Gastrocnemius medialis (tissue), 4 donors: Measurements from ENCODE around the gene CRYBG1. TPM values are rescaled to one million over a fixed set of nuclear protein-coding genes. Genes with fewer than 3 reads are reported as not detected.

Experiments used
- ATAC-seq, 2 donors: fragments of 150-250 bp; one replicate each; pipeline ENCODE4 v1.9.1; 2016
- DNase-seq, 2 donors: peaks; one replicate each; pipeline ENCODE4 v3.0.0-alpha.2; 2019
- H3K27ac ChIP-seq, 4 donors: fragments of 200-600 bp; sonication (generic); 1 replicate in 1 of 4; 2 replicates in 3 of 4; pipeline ENCODE4 v1.5.1; 2016 to 2018; ENCODE audit warnings: mild to moderate bottlenecking in 2 of 4, moderate library complexity in 1 of 4
- H3K27me3 ChIP-seq, 3 donors: fragments of 200-600 bp; sonication (generic) in 2 of 3; 1 replicate in 1 of 3; 2 replicates in 2 of 3; pipeline versions ENCODE4 v1.5.1 to v1.6.0; 2016 to 2019; ENCODE audit warnings: mild to moderate bottlenecking in 1 of 3, moderate library complexity in 1 of 3
- H3K36me3 ChIP-seq, 2 donors: fragments of 200-600 bp; sonication (generic) in 1 of 2; one replicate each; pipeline ENCODE4 v1.5.1; 2017 to 2018
- H3K4me1 ChIP-seq, 2 donors: fragments of 200-600 bp; sonication (generic) in 1 of 2; one replicate each; pipeline ENCODE4 v1.5.1; 2016 to 2017; ENCODE audit warnings: mild to moderate bottlenecking in 2 of 2
- H3K4me3 ChIP-seq, 4 donors: fragments of 200-600 bp; sonication (generic) in 3 of 4; 1 replicate in 1 of 4; 2 replicates in 3 of 4; pipeline ENCODE4 v1.5.1; 2016 to 2019; ENCODE audit warnings: mild to moderate bottlenecking in 2 of 4
- H3K9me3 ChIP-seq, 3 donors: fragments of 200-600 bp; sonication (generic) in 2 of 3; 1 replicate in 1 of 3; 2 replicates in 2 of 3; pipeline ENCODE4 v1.5.1; 2016 to 2019
- POLR2A ChIP-seq, 2 donors: fragments of 450-650 bp; IDR thresholded peaks; one replicate each; pipeline ENCODE4 v1.6.1; 2017; ENCODE audit warnings: antibody characterized with exemption in 2 of 2, mild to moderate bottlenecking in 2 of 2, moderate library complexity in 2 of 2
- in situ Hi-C, 4 donors: fragments of 200-750 bp; cut with MboI; loops; one replicate each; pipeline versions ENCODE4 v1.15.0 to v1.8.0; 2017; ENCODE audit warnings: low sequenced_read_pairs in 4 of 4
- intact Hi-C: fragments of 100-400 bp; cut with DNase I; formaldehyde crosslinking; loops from one replicate; pipeline ENCODE4 v1.15.1; 2023; ENCODE audit warnings: low total_unique reads
- total RNA-seq, 4 donors: library from RNA; depleted of rRNA; stranded (reverse); fragments of >200 nt; gene quantifications; one replicate each; pipeline versions ENCODE4 v1.1.0 to v1.2.3, GENCODE V29; 2016
- TF ChIP-seq, protein P1 (sequence below), 5 experiments: fragments of 450-650 bp in 3 of 5; fragments of 200-600 bp in 2 of 5; sonication (generic) in 2 of 5; IDR thresholded peaks in 4 of 5; conservative IDR thresholded peaks in 1 of 5; 1 replicate in 4 of 5; 2 replicates in 1 of 5; pipeline ENCODE4 v1.5.1; 2016 to 2019; ENCODE audit warnings: antibody characterized with exemption in 5 of 5, mild to moderate bottlenecking in 3 of 5, moderate library complexity in 3 of 5

Gene CRYBG1
- total RNA-seq, 4 donors from 2014 or later = 0.98 to 1.5 (median 1.1) TPM

DNA sequence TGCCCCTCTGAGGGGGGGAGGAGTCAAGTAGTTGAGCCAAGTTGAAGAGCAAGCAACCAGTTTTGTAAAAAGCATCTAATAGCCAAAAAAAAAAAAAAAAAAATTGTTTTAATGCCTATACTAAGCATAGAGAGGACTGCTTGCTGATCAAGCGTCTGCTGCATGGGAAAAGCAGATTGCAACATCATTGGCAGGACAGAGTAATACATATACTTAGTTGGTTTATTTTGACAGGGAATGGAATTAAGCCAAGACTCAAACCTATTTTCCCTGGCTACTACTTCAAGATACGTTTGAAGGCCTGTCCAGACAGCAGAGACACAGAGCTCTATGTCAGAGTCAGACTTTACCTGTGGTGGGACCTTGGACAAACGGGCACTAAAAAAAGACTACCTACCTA is 148.3 kb downstream of the CRYBG1 start:
- peaks cover 8 to 21% of the 10 kb centered on the region in 2 donors for H3K4me1 ChIP-seq
- DNase-seq (no peak), ATAC-seq (no peak)
- TF ChIP-seq, protein P1, sequence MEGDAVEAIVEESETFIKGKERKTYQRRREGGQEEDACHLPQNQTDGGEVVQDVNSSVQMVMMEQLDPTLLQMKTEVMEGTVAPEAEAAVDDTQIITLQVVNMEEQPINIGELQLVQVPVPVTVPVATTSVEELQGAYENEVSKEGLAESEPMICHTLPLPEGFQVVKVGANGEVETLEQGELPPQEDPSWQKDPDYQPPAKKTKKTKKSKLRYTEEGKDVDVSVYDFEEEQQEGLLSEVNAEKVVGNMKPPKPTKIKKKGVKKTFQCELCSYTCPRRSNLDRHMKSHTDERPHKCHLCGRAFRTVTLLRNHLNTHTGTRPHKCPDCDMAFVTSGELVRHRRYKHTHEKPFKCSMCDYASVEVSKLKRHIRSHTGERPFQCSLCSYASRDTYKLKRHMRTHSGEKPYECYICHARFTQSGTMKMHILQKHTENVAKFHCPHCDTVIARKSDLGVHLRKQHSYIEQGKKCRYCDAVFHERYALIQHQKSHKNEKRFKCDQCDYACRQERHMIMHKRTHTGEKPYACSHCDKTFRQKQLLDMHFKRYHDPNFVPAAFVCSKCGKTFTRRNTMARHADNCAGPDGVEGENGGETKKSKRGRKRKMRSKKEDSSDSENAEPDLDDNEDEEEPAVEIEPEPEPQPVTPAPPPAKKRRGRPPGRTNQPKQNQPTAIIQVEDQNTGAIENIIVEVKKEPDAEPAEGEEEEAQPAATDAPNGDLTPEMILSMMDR (IDR thresholded peaks at IDR 0.05 in 4 of 5, conservative IDR thresholded peaks at IDR 0.05 in 1 of 5) = no peak
- TF ChIP-seq POLR2A (IDR thresholded peaks at IDR 0.05) = no peak
- H3K27me3 ChIP-seq = peaks cover 35 to 52% (median 48%) of the 10 kb centered on the region in 3 donors
- in situ Hi-C loops (no loop called here), intact Hi-C loops (no loop called here)
- H3K27ac ChIP-seq = no peak overlapping the region
- H3K4me3 ChIP-seq = no peak overlapping the region
- H3K36me3 ChIP-seq = no peaks in the 10 kb centered on the region
- H3K9me3 ChIP-seq = no peaks in the 10 kb centered on the region

DNA sequence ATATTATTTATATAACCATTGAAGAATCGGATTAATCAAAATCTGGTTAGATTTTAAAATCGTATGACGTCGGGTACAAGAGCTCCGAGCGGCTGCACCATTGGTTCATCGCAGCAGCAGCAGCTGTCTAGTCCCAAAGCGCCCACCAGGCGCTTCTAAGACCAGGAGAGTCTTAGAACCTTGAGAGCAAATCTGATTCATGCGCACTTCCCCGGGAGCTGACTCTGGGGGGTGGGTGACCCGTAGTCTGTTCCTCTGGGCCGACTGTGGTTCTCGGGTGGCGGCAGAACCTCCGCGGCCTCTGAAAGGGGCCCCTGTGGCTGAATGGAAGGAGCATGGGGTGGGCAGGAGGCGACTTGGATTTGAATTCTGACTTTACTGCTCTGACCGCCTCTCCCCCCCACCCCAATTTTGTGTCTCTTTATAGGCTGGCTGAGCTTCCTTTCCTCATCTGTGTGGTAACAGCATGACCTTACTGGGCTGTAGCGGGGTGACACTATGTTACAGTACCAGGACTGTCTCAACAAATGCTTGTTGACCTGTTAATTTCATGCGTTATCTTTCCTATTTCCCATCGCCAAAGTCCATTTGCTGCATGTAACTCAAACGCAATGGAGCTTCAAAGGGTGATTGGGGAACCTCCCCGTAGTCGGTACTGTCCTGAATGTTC is 149.0 kb downstream of the CRYBG1 start:
- H3K36me3 ChIP-seq = no peaks in the 10 kb centered on the region
- no peak for ATAC-seq

DNA sequence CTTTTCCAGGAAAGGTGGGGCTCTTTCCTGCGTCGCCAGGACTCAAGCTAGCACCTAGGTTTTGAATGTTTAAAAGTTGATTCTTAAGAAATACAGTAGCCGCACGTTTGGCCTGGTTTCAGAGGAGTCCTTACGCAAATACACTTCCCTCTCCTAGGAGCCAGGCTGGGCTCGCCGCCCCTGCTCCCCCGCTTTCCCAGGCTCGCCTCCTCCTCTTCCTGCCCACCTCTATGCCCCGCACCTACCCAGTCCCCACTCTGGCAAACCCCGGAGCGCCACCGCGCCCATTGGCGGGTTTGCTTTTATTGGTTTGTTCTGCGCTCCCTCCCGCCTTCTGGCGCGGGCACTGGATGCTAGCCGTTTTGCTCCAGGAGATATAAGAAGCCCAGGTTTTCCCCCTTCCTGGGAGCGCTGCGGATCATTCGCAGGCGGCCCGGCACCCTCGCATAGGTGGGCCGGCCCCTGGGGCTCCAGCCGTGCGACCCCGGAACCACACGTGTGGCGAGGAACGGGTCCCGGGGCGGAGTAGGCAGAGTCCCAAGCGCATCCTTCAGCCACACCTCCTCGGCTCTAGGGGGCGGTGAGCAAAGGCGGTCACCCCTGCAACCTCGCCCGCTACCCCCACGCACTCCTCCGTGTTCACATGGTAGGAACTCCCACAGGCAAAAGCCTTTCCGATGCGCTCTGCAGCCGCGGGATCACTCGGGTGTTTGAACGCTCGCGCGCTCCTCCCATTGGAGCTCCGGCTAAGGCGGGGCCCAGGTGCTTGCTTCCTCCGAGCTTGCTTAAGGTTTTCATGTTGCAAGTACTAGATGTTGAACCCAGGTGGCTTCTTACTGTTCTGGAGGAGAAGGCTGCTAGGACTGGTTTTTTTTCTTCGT is 149.8 kb downstream of the CRYBG1 start:
- Histone ChIP-seq H3K27me3 (peaks cover 35 to 55% (median 53%) of the 10 kb centered on the region in 3 donors), H3K4me3 (peak overlapping the region; percentile 41 to 82 (median 64)), H3K4me1 (peaks cover 8 to 21% of the 10 kb centered on the region in 2 donors), H3K9me3 (no peaks in the 10 kb centered on the region), H3K27ac (no peak overlapping the region), H3K36me3 (no peaks in the 10 kb centered on the region)
- ATAC-seq = no peak
- no peak for DNase-seq
- TF ChIP-seq, protein P1 (IDR thresholded peaks at IDR 0.05 in 4 of 5, conservative IDR thresholded peaks at IDR 0.05 in 1 of 5) = no peak
- no peak for TF ChIP-seq POLR2A (IDR thresholded peaks at IDR 0.05)
- intact Hi-C loops = no loop called here
- in situ Hi-C loops = no loop called here

More for the DNA sequence above, 149.0 kb downstream of the CRYBG1 start:
- intact Hi-C loops = no loop called here
- Histone ChIP-seq H3K9me3 (no peaks in the 10 kb centered on the region), H3K4me1 (peaks cover 8 to 21% of the 10 kb centered on the region in 2 donors), H3K27me3 (peaks cover 35 to 55% (median 53%) of the 10 kb centered on the region in 3 donors), H3K4me3 (peak overlapping the region; percentile 41 to 82 (median 64)), H3K27ac (no peak overlapping the region)
- no peak for DNase-seq
- in situ Hi-C loops = no loop called here
- no peak for TF ChIP-seq POLR2A (IDR thresholded peaks at IDR 0.05)
- TF ChIP-seq, protein P1 (IDR thresholded peaks at IDR 0.05 in 4 of 5, conservative IDR thresholded peaks at IDR 0.05 in 1 of 5) = no peak

DNA sequence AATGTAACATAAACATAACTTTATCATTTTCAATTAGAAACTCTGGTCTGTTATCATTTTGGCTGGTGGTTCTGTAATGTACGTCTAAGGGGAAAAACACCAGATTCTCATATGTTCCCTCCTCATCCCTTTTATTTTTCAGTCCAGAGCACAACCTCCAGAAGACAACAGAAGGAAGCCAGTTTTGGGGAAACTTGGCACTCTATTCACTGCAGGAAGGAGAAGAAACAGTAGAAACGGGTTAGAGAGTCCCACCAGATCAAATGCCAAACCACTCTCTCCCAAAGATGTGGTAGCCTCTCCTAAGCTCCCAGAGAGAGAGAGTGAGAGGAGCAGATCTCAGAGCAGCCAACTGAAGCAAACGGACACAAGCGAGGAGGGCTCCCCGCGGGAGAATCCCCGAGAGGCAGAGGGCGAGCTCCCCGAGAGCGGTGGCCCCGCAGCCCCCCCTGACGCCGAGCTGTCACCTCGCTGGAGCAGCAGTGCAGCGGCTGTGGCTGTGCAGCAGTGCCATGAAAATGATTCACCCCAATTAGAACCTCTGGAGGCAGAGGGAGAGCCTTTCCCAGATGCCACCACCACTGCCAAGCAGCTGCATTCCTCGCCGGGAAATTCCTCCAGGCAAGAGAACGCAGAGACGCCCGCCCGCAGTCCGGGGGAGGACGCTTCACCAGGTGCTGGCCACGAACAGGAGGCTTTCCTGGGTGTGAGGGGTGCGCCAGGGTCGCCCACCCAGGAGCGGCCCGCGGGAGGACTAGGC is 151.0 kb downstream of the CRYBG1 start:
- Histone ChIP-seq H3K4me3 (peak overlapping the region; percentile 62 to 82 (median 68)), H3K27me3 (peaks cover 35 to 55% (median 51%) of the 10 kb centered on the region in 3 donors), H3K36me3 (no peaks in the 10 kb centered on the region), H3K9me3 (no peaks in the 10 kb centered on the region), H3K27ac (peak overlapping the region in 1 of 4 donors; percentile 71), H3K4me1 (peaks cover 8 to 21% of the 10 kb centered on the region in 2 donors)
- ATAC-seq (peak in 1 of 2 donors; percentile 20), DNase-seq (no peak)
- intact Hi-C loops = no loop called here
- in situ Hi-C loops = no loop called here
- no peak for TF ChIP-seq POLR2A (IDR thresholded peaks at IDR 0.05)
- TF ChIP-seq, protein P1 (IDR thresholded peaks at IDR 0.05 in 4 of 5, conservative IDR thresholded peaks at IDR 0.05 in 1 of 5) = no peak
